ENCODE data around the gene OTOG.

DNA sequence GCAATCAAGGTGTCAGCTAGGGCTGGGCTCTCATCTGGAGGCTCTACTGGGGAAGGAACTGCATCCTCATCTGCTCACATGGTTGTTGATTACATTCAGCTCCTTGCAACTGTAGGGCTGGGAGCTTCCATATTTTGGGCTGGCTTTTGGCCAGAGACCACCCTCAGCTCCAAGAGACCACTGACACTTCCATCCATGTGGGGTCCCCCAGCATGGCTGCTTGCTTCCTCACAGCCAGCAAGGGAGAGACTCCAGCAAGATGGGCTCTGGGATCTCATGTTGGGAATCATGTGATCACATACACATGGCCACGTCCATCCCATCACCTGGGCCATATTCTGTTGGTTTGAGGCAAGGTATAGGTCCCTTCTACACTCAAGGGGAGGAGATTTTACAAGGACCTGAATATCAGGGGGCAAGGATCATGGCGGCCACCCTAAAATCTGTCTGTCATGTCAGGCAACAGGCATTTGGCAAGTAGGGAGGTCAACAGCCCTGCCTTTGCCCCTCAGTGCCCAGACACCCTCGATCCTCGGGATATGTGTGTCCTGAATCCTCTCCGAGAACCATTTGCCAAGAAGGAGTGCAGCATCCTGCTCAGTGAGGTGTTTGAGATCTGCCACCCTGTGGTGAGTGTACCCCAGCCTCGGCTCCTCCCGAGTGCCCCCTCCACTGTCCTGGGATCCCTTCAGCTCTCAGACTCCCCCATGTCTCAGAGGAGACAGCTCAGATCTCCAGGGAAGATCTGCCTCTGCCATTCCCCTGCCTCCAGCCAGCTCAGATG, 48.7 kb downstream of the OTOG start:
- TF ChIP-seq CTCF (IDR thresholded peaks at IDR 0.05) (no peak), EZH2 (IDR thresholded peaks at IDR 0.05) (no peak), EZH2phosphoT487 (IDR thresholded peaks at IDR 0.05) (no peak)

Data from neural progenitor cell (in vitro differentiated cells).